Loucy (cell line): ENCODE measurements around the gene ATE1.
A peak's percentile ranks its signal among the peaks of the same experiment; 100 is the strongest.
"Not testable (repeated sequence)": the region's sequence is repeated elsewhere in the genome, so short reads cannot be mapped to it uniquely, and the experiment has no call there.

Experiments
- H2AFZ ChIP-seq: fragments of 200-600 bp; sonication (generic); 2 replicates; pipeline ENCODE4 v1.6.0; 2016; ENCODE audit warnings: antibody characterized with exemption, mild to moderate bottlenecking, low read length, moderate library complexity
- H3F3A ChIP-seq: fragments of 200-600 bp; 2 replicates; pipeline ENCODE4 v1.6.0; 2016; ENCODE audit warnings: antibody characterized with exemption, low read depth, mild to moderate bottlenecking
- H3K27me3 ChIP-seq: fragments of 200-600 bp; sonication (generic); 2 replicates; pipeline ENCODE4 v1.6.1; 2014; ENCODE audit warnings: low read length, mild to moderate bottlenecking; ENCODE audit not compliant: insufficient read depth, poor library complexity, severe bottlenecking
- H3K36me3 ChIP-seq: fragments of 200-600 bp; sonication (generic); 2 replicates; pipeline ENCODE4 v1.6.1; 2016; ENCODE audit warnings: low read length; ENCODE audit not compliant: insufficient read depth
- H3K4me1 ChIP-seq: fragments of 200-600 bp; sonication (generic); 2 replicates; pipeline ENCODE4 v1.5.1; 2014; ENCODE audit warnings: low read length, mild to moderate bottlenecking; ENCODE audit not compliant: insufficient read depth, poor library complexity, severe bottlenecking
- H3K4me2 ChIP-seq: fragments of 200-600 bp; sonication (generic); 2 replicates; pipeline ENCODE4 v1.6.0; 2014; ENCODE audit warnings: antibody characterized with exemption, low read length, low read depth, mild to moderate bottlenecking; ENCODE audit not compliant: poor library complexity, severe bottlenecking
- H3K4me3 ChIP-seq: fragments of 200-600 bp; sonication (generic); 2 replicates; pipeline ENCODE4 v1.5.1; 2014; ENCODE audit warnings: low read length, mild to moderate bottlenecking, mixed read lengths; ENCODE audit not compliant: poor library complexity, severe bottlenecking
- H3K79me2 ChIP-seq: fragments of 200-600 bp; sonication (generic); 2 replicates; pipeline ENCODE4 v1.6.1; 2014; ENCODE audit warnings: low read length; ENCODE audit not compliant: insufficient read depth
- H3K9ac ChIP-seq: fragments of 200-600 bp; sonication (generic); 2 replicates; pipeline ENCODE4 v1.6.0; 2014; ENCODE audit warnings: mild to moderate bottlenecking, low read depth, low read length, moderate library complexity; ENCODE audit not compliant: poor library complexity, severe bottlenecking
- H3K9me2 ChIP-seq: fragments of 200-600 bp; sonication (generic); replicated peaks from 2 replicates; pipeline ENCODE4 v1.6.1; 2016; ENCODE audit warnings: low read depth, low read length, mixed read lengths
- H3K9me3 ChIP-seq: fragments of 200-600 bp; sonication (generic); 2 replicates; pipeline ENCODE4 v1.6.1; 2014; ENCODE audit warnings: mild to moderate bottlenecking, antibody characterized with exemption, low read length, low read depth; ENCODE audit not compliant: insufficient read depth
- H4K20me1 ChIP-seq: fragments of 200-600 bp; sonication (generic); 2 replicates; pipeline ENCODE4 v1.6.0; 2014; ENCODE audit warnings: antibody characterized with exemption, low read length, mild to moderate bottlenecking; ENCODE audit not compliant: insufficient read depth, poor library complexity, severe bottlenecking
- CTCF ChIP-seq: fragments of 200-600 bp; sonication (generic); conservative IDR thresholded peaks from 2 replicates; pipeline ENCODE4 v1.5.1; 2014; ENCODE audit warnings: mild to moderate bottlenecking, antibody characterized with exemption, low read length
- EZH2phosphoT487 ChIP-seq: fragments of 200-600 bp; IDR thresholded peaks from 2 replicates; pipeline ENCODE4 v1.6.1; 2018; ENCODE audit warnings: antibody characterized with exemption, mild to moderate bottlenecking, moderate library complexity, borderline replicate concordance

Gene ATE1

DNA sequence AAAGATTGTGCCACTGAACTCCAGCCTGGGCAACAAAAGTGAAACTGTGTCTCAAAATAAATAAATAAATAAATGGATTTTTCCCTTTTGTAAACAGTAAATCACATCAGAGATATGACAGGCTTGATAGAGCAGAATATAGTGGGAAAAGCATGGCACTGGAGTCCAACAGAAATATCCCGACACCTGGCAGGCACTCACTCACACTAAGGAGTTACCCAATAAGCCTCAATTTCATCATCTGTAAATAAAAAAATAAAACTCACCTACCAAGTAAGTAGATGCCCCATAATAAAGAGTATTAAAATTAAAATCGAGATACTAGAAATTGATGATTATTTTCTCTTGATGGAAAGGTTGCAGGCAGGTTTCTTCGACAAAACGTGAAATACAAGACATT lies 1.7 kb downstream of the ATE1 start:
- peak overlapping the region; percentile 83 for H3K4me2 ChIP-seq
- H3K4me3 ChIP-seq = peak overlapping the region; percentile 84
- no peaks in the 10 kb centered on the region for H4K20me1 ChIP-seq
- TF ChIP-seq CTCF (no peak), EZH2phosphoT487 (no peak)
- H3K9ac ChIP-seq = peak overlapping the region; percentile 97
- peaks cover 20% of the 10 kb centered on the region for H3K4me1 ChIP-seq
- no peaks in the 10 kb centered on the region for H3K9me3 ChIP-seq
- peaks cover 62% of the 10 kb centered on the region for H3K79me2 ChIP-seq
- H2AFZ ChIP-seq = no peak overlapping the region
- no peaks in the 10 kb centered on the region for H3K9me2 ChIP-seq
- no peaks in the 10 kb centered on the region for H3K27me3 ChIP-seq
- no peaks in the 10 kb centered on the region; the same call in 1 of the 2 replicates for H3K36me3 ChIP-seq
- H3F3A ChIP-seq = no peaks in the 10 kb centered on the region

DNA sequence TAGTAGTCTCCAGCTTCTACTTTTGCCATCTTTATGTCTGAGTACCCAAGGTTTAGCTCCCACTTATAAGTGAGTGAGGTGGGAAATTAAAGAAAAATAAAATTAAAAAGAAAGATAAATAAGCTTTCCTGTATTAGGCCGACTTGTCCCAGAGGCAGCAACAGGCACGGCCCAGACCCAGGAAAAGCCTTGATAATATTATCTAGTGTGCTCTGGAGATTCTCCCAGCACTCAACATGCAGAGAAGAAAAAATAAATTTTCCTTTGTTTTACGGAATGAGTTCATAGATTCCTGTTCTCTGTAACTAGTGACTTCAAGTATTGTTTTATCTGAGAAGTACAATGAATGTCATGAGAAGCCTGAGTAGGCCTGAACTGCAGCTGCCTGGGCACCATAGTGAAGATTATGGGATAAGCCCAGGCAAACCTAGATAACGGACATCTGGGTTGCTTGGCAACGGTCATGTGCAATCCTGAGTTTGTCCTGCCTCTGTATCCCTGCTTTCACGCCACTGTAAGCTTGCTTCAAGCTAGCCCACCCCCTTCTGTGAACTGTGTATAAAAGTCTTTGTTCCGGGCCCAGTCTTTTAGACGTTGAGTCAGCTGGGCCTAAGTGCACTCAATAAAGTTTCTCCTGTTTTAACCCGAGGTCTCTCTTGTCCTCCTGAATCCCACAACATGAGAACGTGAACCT lies 6.4 kb downstream of the ATE1 start:
- H3K9me3 ChIP-seq = no peaks in the 10 kb centered on the region
- no peaks in the 10 kb centered on the region for H3F3A ChIP-seq
- no peaks in the 10 kb centered on the region for H3K27me3 ChIP-seq
- no peak overlapping the region for H3K4me3 ChIP-seq
- no peaks in the 10 kb centered on the region for H3K9me2 ChIP-seq
- no peak overlapping the region for H2AFZ ChIP-seq
- TF ChIP-seq EZH2phosphoT487 (no peak), CTCF (no peak)
- H3K4me2 ChIP-seq = no peak overlapping the region
- H3K9ac ChIP-seq = no peak overlapping the region
- no peaks in the 10 kb centered on the region for H4K20me1 ChIP-seq
- peaks cover 3% of the 10 kb centered on the region; the same call in 1 of the 2 replicates for H3K36me3 ChIP-seq
- H3K4me1 ChIP-seq = peaks cover 8% of the 10 kb centered on the region
- H3K79me2 ChIP-seq = peaks cover 36% of the 10 kb centered on the region

DNA sequence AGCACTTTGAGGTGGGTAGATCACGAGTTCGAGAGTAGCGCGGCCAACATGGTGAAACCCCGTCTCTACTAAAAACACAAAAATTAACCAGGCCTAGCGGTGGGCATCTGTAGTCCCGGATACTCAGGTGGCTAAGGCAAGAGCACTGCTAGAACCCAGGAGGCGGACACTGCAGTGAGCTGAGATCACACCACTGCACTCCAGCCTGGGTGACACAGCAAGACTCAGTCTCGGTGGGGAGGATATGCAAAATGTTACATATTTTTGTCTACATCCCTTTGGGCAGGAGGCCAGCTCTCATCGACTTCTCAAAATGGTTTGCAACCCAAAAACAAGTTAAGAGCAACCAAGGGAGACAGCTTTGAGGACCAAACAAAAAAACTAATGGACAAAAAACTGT lies 8.2 kb downstream of the ATE1 start:
- no peak overlapping the region for H3K4me2 ChIP-seq
- TF ChIP-seq EZH2phosphoT487 (no peak), CTCF (no peak)
- H2AFZ ChIP-seq = no peak overlapping the region
- peaks cover 1% of the 10 kb centered on the region for H3K4me1 ChIP-seq
- no peak overlapping the region for H3K9ac ChIP-seq
- H3K27me3 ChIP-seq = no peaks in the 10 kb centered on the region
- no peak overlapping the region for H3K4me3 ChIP-seq
- H3K9me3 ChIP-seq = no peaks in the 10 kb centered on the region
- no peaks in the 10 kb centered on the region for H3F3A ChIP-seq
- peaks cover 19% of the 10 kb centered on the region; the same call in 1 of the 2 replicates for H3K79me2 ChIP-seq
- H3K9me2 ChIP-seq = no peaks in the 10 kb centered on the region
- H3K36me3 ChIP-seq = peaks cover 5% of the 10 kb centered on the region; the same call in 1 of the 2 replicates
- H4K20me1 ChIP-seq = no peaks in the 10 kb centered on the region

- not testable (repeated sequence) for H3K9me2 ChIP-seq, H4K20me1 ChIP-seq, H3K27me3 ChIP-seq, H3K9ac ChIP-seq, H3K4me2 ChIP-seq, H3K9me3 ChIP-seq, H2AFZ ChIP-seq, H3K4me3 ChIP-seq, H3K4me1 ChIP-seq, H3F3A ChIP-seq
- H3K36me3 ChIP-seq = peaks cover 11% of the 10 kb centered on the region; the same call in 1 of the 2 replicates
- H3K79me2 ChIP-seq = peaks cover 12% of the 10 kb centered on the region; the same call in 1 of the 2 replicates
Observed at GRCh38 chr10:121918800-121919199, 9.0 kb downstream of the ATE1 start.
